B cell (primary cell): ENCODE measurements around the gene TBC1D1. TPM values are rescaled to one million over a fixed set of nuclear protein-coding genes. Genes with fewer than 3 reads are reported as not detected.

ENCODE experiments used
- ATAC-seq: fragments of 200-7000 bp; cut with Tn5 transposase; one replicate; pipeline ENCODE4 v1.10.0; 2021; ENCODE audit warnings: low read depth, mild to moderate bottlenecking, moderate number of reproducible peaks, moderate library complexity
- CTCF ChIA-PET: fragments of 350-600 bp; sonication (Branson Sonifier 250); formaldehyde crosslinking; loops from one replicate; lab custom pipeline; 2021; ENCODE audit warnings: antibody characterized with exemption, inconsistent platforms; lab: Charles Lee
- POLR2A ChIA-PET: fragments of 350-600 bp; sonication (Branson Sonifier 250); formaldehyde crosslinking; loops from one replicate; lab custom pipeline; 2021; ENCODE audit warnings: antibody characterized with exemption; lab: Charles Lee
- DNase-seq: peaks from one replicate; pipeline ENCODE4 v3.0.0; 2013
- H2AFZ ChIP-seq: 2 replicates; pipeline ENCODE4 v1.6.1; 2012; ENCODE audit warnings: mild to moderate bottlenecking, low read depth, low read length; ENCODE audit not compliant: insufficient read depth, poor library complexity, severe bottlenecking
- H3K27ac ChIP-seq, 2 donors: 1 replicate in 1 of 2; 2 replicates in 1 of 2; pipeline ENCODE4 v1.5.1; 2012 to 2013; ENCODE audit warnings: low read length in 2 of 2, mild to moderate bottlenecking in 2 of 2, moderate library complexity in 1 of 2
- H3K27me3 ChIP-seq, 4 experiments: fragments of 200-600 bp in 1 of 4; sonication (generic) in 1 of 4; replicated peaks in 1 of 4; 1 replicate in 2 of 4; 2 replicates in 2 of 4; pipeline versions ENCODE4 v1.6.1 to v1.7.0; 2013 to 2016; ENCODE audit warnings: low read length in 3 of 4, mild to moderate bottlenecking in 2 of 4, mixed read lengths in 1 of 4, moderate library complexity in 1 of 4; ENCODE audit not compliant: insufficient read depth in 4 of 4, control insufficient read depth in 3 of 4; ENCODE audit errors: control extremely low read depth in 1 of 4
- H3K36me3 ChIP-seq, 2 experiments: replicated peaks in 1 of 2; 1 replicate in 1 of 2; 2 replicates in 1 of 2; pipeline versions ENCODE4 v1.6.1 to v1.7.1; 2013; ENCODE audit warnings: low read length in 1 of 2; ENCODE audit not compliant: insufficient read depth in 2 of 2, control insufficient read depth in 1 of 2; ENCODE audit errors: control extremely low read depth in 1 of 2, extremely low read depth in 1 of 2
- H3K4me1 ChIP-seq, 2 donors: fragments of 200-600 bp in 1 of 2; sonication (generic) in 1 of 2; 1 replicate in 1 of 2; 2 replicates in 1 of 2; pipeline versions ENCODE4 v1.5.1 to v1.6.1; 2013 to 2017; ENCODE audit warnings: low read length in 2 of 2; ENCODE audit not compliant: control insufficient read depth in 2 of 2, insufficient read depth in 2 of 2
- H3K4me2 ChIP-seq: replicated peaks from 2 replicates; pipeline ENCODE3; 2012; ENCODE audit warnings: mild to moderate bottlenecking, low read depth, low read length; ENCODE audit not compliant: poor library complexity, severe bottlenecking
- H3K4me3 ChIP-seq, 5 experiments: fragments of 200-600 bp in 1 of 5; sonication (generic) in 1 of 5; 1 replicate in 3 of 5; 2 replicates in 2 of 5; pipeline versions ENCODE4 v1.5.1 to v1.7.0; 2011 to 2016; ENCODE audit warnings: low read length in 4 of 5, mild to moderate bottlenecking in 4 of 5, low read depth in 2 of 5, control low read depth in 1 of 5, moderate library complexity in 1 of 5; ENCODE audit not compliant: insufficient read depth in 1 of 5; ENCODE audit errors: control extremely low read depth in 1 of 5, extremely low read depth in 1 of 5
- H3K79me2 ChIP-seq: fragments of 200-600 bp; sonication (generic); one replicate; pipeline ENCODE4 v1.6.0; 2016; ENCODE audit warnings: low read length; ENCODE audit not compliant: control insufficient read depth, insufficient read depth
- H3K9ac ChIP-seq: fragments of 200-600 bp; sonication (generic); 2 replicates; pipeline ENCODE4 v1.6.1; 2017; ENCODE audit warnings: mild to moderate bottlenecking, low read length, moderate library complexity
- H3K9me3 ChIP-seq, 3 donors: one replicate each; pipeline versions ENCODE4 v1.6.1 to v1.7.1; 2013; ENCODE audit warnings: low read length in 2 of 3; ENCODE audit not compliant: control insufficient read depth in 2 of 3, insufficient read depth in 1 of 3; ENCODE audit errors: control extremely low read depth in 1 of 3
- H4K20me1 ChIP-seq: 2 replicates; pipeline ENCODE4 v1.6.0; 2012; ENCODE audit warnings: mild to moderate bottlenecking, low read length; ENCODE audit not compliant: insufficient read depth, control insufficient read depth, poor library complexity, severe bottlenecking
- H3K27ac Mint-ChIP-seq: one replicate; pipeline ENCODE4 v1.8.0; 2021; ENCODE audit warnings: mixed read lengths
- H3K27me3 Mint-ChIP-seq: one replicate; pipeline ENCODE4 v1.8.0; 2021; ENCODE audit warnings: mixed read lengths
- H3K4me1 Mint-ChIP-seq: one replicate; pipeline ENCODE4 v1.8.0; 2021; ENCODE audit warnings: mixed read lengths
- H3K4me3 Mint-ChIP-seq: one replicate; pipeline ENCODE4 v1.8.0; 2021; ENCODE audit warnings: mixed read lengths
- H3K9me3 Mint-ChIP-seq: one replicate; pipeline ENCODE4 v1.8.0; 2022; ENCODE audit warnings: mixed read lengths; ENCODE audit not compliant: insufficient read depth
- CTCF ChIP-seq: fragments of 200-600 bp; IDR thresholded peaks from one replicate; pipeline ENCODE4 v1.8.0; 2022; ENCODE audit warnings: antibody characterized with exemption, mild to moderate bottlenecking
- EZH2 ChIP-seq: IDR thresholded peaks from 2 replicates; pipeline ENCODE4 v1.6.1; 2012; ENCODE audit warnings: borderline replicate concordance, low read depth, mild to moderate bottlenecking, moderate library complexity, low read length; ENCODE audit not compliant: insufficient read depth, poor library complexity, severe bottlenecking
- WGBS: methylation state at CpG from one replicate; pipeline ENCODE4 v1.1.5; 2013; ENCODE audit warnings: missing lambda C conversion rate; ENCODE audit not compliant: insufficient coverage; 5-methylcytosine and 5-hydroxymethylcytosine counted together
- intact Hi-C: fragments of 100-400 bp; cut with micrococcal nuclease; formaldehyde crosslinking; loops from one replicate; pipeline ENCODE4 v1.10.0; 2022
- polyA plus RNA-seq: library from polyadenylated mRNA; depleted of rRNA; stranded (reverse); fragments of >200 nt; gene quantifications from 2 replicates; pipeline ENCODE4 v1.2.3, GENCODE V29; 2012
- total RNA-seq, 2 donors: library from RNA; stranded (reverse); fragments of 120-200 nt in 1 of 2; gene quantifications; 1 replicate in 1 of 2; 2 replicates in 1 of 2; pipeline versions ENCODE4 v1.2.3 to v1.2.4, GENCODE V29; 2013 to 2022

TBC1D1 gene
- total and polyA plus RNA-seq, 2 donors (not counting 1 experiment from before 2014, with no cell fraction given), result 88.2 to 98.7 TPM

DNA sequence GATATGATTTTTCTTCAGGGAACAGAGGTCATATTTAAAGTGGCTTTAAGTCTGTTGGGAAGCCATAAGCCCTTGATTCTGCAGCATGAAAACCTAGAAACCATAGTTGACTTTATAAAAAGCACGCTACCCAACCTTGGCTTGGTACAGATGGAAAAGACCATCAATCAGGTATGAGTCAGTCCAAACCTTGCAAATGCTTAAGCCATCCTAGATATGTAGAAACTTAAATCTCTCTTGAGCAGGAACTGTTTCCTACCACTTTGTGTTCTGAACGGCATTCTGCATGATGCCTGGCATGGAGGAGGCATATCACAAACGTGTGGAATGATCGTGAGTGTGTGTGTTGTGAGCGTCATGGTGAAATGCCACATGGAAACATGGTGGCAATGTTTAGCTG is 234.1 kb downstream of the TBC1D1 start:
- Histone ChIP-seq H3K4me2 (no peak overlapping the region), H3K79me2 (peaks cover 2% of the 10 kb centered on the region), H3K27me3 (no peaks in the 10 kb centered on the region), H2AFZ (no peak overlapping the region), H3K9ac (no peak overlapping the region), H4K20me1 (no peaks in the 10 kb centered on the region), H3K4me3 (no peak overlapping the region), H3K9me3 (no peaks in the 10 kb centered on the region), H3K27ac (no peak overlapping the region), H3K4me1 (peaks cover 6 to 16% of the 10 kb centered on the region in 2 donors), H3K36me3 (peaks cover 12 to 50% of the 10 kb centered on the region in 2 experiments)
- Mint-ChIP-seq H3K27me3 (no peaks in the 10 kb centered on the region), H3K27ac (no peak overlapping the region), H3K4me3 (no peak overlapping the region), H3K9me3 (no peaks in the 10 kb centered on the region), H3K4me1 (peaks cover 20% of the 10 kb centered on the region)
- CTCF ChIA-PET, result no interaction called here
- intact Hi-C loops, result loop anchor here (1.0 kb wide), 1 partner anchor 29 kb away; no protein-coding TSS in a partner anchor
- TF ChIP-seq CTCF (no peak), EZH2 (no peak)
- WGBS, result 93% methylated on average over 3 of the region's 5 CpGs
- POLR2A ChIA-PET, result no interaction called here
- no peak for DNase-seq
- ATAC-seq, result no peak

DNA sequence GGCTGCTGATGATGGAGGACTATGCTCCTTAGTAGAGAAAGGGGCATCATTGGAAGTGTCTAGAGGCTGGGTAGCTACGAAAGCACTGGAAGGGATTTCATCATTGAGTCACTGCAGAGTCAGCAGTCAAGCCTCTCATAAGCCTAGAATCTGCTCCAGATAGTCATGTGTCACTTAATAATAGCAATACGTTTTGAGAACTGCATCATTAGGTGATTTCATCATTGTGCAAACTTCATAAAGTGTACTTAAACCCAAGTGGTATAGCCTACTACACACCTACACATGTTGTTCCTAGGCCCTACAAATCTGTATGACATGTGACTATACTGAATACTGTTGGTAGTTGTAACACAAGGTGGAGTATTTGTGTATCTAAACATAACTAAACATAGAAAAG is 234.9 kb downstream of the TBC1D1 start:
- H3K4me3 ChIP-seq, result no peak overlapping the region
- H2AFZ ChIP-seq, result no peak overlapping the region
- ATAC-seq (no peak), DNase-seq (no peak)
- ChIA-PET CTCF (no interaction called here), POLR2A (no interaction called here)
- H3K36me3 ChIP-seq, result peaks cover 9 to 41% of the 10 kb centered on the region in 2 experiments
- no peaks in the 10 kb centered on the region for H3K79me2 ChIP-seq
- no peak overlapping the region for H3K27ac ChIP-seq
- H3K9me3 ChIP-seq, result no peaks in the 10 kb centered on the region
- H3K4me3 Mint-ChIP-seq, result no peak overlapping the region
- no peaks in the 10 kb centered on the region for H4K20me1 ChIP-seq
- TF ChIP-seq EZH2, result no peak
- intact Hi-C loops, result no loop called here
- H3K27ac Mint-ChIP-seq, result no peak overlapping the region
- no peaks in the 10 kb centered on the region for H3K9me3 Mint-ChIP-seq
- WGBS, result no CpG with 5 or more reads among the region's 2 CpGs
- no peaks in the 10 kb centered on the region for H3K27me3 ChIP-seq
- no peak overlapping the region for H3K4me2 ChIP-seq
- H3K4me1 Mint-ChIP-seq, result peaks cover 26% of the 10 kb centered on the region
- H3K27me3 Mint-ChIP-seq, result no peaks in the 10 kb centered on the region
- H3K4me1 ChIP-seq, result peaks cover 6 to 16% of the 10 kb centered on the region in 2 donors
- no peak overlapping the region for H3K9ac ChIP-seq
